Uterus (tissue), 2 donors: ENCODE data around the gene JMJD4.

Experiments used
- POLR2A ChIP-seq, 2 donors: fragments of 450-650 bp; IDR thresholded peaks; one replicate each; pipeline ENCODE4 v1.6.1; 2016; ENCODE audit warnings: antibody characterized with exemption in 2 of 2, mild to moderate bottlenecking in 1 of 2, moderate library complexity in 1 of 2
- TF ChIP-seq, protein P1 (sequence below), 4 experiments: fragments of 200-600 bp in 2 of 4; fragments of 450-650 bp in 2 of 4; sonication (generic) in 2 of 4; IDR thresholded peaks; one replicate each; pipeline ENCODE4 v1.5.1; 2016 to 2019; ENCODE audit warnings: antibody characterized with exemption in 4 of 4, mild to moderate bottlenecking in 2 of 4, moderate library complexity in 1 of 4

DNA sequence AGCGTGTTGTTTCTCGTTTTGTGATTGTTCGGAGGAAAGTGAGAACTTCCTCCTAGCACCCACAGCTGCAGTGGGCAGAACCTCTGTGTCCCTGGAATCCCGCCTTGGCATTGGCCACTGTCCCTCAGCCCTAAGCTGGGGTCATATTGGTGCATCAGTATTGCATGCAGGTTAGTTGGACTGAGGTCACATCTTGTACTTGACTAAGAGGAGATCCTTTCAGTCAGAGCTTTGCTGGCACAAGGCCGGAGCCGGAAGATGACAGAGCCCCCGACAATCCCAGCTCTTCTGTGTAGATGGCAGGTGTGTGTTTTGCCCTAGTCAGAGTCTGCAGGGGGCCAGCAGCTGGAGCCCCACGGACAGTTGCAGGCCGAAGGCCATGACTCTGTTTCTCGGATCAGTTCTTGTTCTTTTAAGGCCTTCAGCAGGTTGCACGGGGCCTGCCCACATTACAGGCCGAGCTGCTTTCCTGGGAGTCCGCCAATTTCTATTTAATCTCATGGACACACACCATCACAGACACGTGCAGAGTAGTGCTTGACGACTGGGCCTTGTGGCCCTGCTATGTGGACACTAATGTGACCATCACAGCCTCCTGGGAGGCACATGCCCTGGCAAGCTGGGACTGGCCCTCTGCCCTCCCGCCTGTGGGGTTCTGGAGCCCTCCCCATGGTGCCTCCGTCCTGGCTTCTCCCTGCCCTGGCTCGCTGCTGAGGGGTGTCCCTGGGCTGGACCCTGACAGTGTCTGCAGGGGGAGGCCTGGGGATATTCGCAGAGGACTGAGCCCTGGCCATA is 15.0 kb upstream of the JMJD4 start:
- TF ChIP-seq, protein P1, sequence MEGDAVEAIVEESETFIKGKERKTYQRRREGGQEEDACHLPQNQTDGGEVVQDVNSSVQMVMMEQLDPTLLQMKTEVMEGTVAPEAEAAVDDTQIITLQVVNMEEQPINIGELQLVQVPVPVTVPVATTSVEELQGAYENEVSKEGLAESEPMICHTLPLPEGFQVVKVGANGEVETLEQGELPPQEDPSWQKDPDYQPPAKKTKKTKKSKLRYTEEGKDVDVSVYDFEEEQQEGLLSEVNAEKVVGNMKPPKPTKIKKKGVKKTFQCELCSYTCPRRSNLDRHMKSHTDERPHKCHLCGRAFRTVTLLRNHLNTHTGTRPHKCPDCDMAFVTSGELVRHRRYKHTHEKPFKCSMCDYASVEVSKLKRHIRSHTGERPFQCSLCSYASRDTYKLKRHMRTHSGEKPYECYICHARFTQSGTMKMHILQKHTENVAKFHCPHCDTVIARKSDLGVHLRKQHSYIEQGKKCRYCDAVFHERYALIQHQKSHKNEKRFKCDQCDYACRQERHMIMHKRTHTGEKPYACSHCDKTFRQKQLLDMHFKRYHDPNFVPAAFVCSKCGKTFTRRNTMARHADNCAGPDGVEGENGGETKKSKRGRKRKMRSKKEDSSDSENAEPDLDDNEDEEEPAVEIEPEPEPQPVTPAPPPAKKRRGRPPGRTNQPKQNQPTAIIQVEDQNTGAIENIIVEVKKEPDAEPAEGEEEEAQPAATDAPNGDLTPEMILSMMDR (IDR thresholded peaks at IDR 0.05) = no peak
- TF ChIP-seq POLR2A (IDR thresholded peaks at IDR 0.05) = no peak
